ENCODE measurements around the gene WDTC1.

- TF ChIP-seq POLR2A (IDR thresholded peaks at IDR 0.05) (no peak), CTCF (IDR thresholded peaks at IDR 0.05 in 8 of 11, conservative IDR thresholded peaks at IDR 0.05 in 3 of 11) (no peak)
These were observed 39.8 kb downstream of the WDTC1 start for GRCh38 chr1:27274204-27274603.

All from spleen (tissue), 7 donors.